SKM-1 (cell line): ENCODE results near the gene FCRLA.
"Not testable (repeated sequence)": the region's sequence is repeated elsewhere in the genome, so short reads cannot be mapped to it uniquely, and the experiment has no call there.

ENCODE experiments used
- DNase-seq: peaks from one replicate; lab custom pipeline; 2025; ENCODE audit not compliant: unreplicated experiment; lab: John Stamatoyannopoulos, UW

The FCRLA gene

GRCh38 chr1:161706482-161707347, at the start of gene FCRLA:
FCRLA (plus strand) TSS chr1:161707229; CDS start chr1:161707265, 36 bp downstream.
- DNase-seq, result no peak

GRCh38 chr1:161658524-161658923, 48.5 kb upstream of the FCRLA start:
- DNase-seq, result not testable (repeated sequence)

DNA sequence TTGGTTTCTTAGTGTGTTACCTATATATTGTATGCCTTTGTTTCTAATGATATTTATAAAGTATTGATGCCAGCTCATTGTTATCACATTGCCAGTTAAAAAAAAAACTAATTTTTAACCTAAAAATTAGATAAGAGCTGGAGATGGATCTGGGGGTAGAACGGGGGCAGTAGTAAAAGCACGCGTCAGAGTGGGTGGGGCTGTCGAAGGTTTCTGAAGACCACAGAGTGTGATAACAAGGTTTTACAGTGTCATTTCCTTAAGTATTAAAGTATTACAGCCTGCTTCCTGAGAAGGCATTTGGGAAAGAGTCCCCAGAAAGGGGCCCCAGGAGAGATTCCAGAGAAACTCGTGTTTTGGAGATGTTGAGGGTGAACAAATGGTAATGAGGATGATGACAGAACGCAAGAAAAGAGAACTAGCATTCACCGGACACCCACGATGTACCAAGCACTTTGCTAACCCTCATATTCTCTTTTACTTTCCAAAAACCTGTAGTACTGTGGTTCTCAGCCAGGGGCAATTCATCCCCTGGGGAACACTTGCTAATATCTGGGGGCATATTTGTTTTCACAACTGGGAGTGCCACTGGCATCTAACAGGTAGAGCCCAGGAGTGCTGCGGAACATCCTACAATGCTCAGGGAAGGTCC, 45.2 kb upstream of the FCRLA start:
- not testable (repeated sequence) for DNase-seq

- DNase-seq, result not testable (repeated sequence)
Measured at GRCh38 chr1:161662684-161663339, 44.2 kb upstream of the FCRLA start, which contains the start of gene FCGR2B. FCGR2B (plus strand) TSS chr1:161663143; CDS start chr1:161663242, 99 bp downstream.

DNA sequence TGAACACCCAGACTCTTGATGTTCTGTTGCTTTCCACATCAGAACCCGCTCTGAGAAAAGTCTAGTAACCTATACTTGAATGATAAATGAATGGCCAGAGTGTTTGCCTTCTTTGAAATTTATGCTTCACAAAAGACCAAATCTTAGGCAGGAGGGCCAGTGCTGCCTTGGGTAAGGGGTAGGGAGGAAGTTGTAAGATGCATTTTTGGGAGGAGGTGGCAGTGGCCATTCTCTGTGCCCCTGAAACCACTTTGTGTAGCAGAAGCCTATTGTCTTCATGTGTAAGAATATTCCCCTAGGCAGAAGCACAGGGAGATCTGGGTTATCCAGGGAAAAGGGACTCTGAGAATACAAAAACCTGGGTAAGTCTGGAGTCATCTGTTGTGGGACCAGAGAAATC, 43.5 kb upstream of the FCRLA start:
- not testable (repeated sequence) for DNase-seq

DNA sequence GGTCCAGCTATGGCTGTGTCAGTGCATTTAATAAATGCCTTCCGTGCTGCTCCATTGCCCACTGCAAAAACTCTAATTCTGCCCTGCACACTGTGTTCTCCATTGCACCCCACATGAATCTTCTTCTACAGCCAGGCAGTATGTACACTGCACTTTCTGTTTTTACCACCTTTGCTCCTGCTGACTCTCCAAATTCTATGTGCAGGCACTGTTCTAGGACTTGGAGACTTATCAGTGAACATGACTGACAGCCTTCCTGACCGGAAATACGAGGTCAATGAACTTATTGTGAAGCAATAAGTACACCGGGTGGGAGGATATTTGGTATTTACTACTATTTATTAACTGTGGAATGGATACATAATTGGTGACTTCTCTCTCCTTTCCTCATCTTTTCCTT, 42.3 kb upstream of the FCRLA start:
- not testable (repeated sequence) for DNase-seq

- not testable (repeated sequence) for DNase-seq
Measured at GRCh38 chr1:161671045-161672020, 35.7 kb upstream of the FCRLA start.

GRCh38 chr1:161673437-161673836, 33.6 kb upstream of the FCRLA start:
- not testable (repeated sequence) for DNase-seq

GRCh38 chr1:161674447-161674846, 32.6 kb upstream of the FCRLA start:
- not testable (repeated sequence) for DNase-seq

DNA sequence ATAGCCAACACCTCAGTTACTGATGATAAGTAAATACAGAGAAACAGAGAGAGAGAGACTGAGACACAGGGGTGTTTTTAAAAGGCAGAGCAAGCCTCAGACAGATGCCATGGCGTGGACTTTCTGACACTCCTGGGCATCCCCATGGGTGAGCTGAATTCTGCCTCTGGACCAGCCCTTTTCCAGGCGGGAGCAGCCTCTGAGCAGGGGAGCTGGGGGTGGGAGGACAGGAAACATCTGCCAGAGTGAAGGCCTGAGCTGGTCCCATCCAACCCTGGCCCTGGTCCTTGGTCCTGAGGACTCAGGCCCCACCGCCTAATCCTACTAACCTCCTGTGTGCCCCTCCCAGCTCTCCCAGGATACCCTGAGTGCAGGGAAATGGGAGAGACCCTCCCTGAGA, 32.1 kb upstream of the FCRLA start:
- DNase-seq, result not testable (repeated sequence)

GRCh38 chr1:161676441-161676840, 30.6 kb upstream of the FCRLA start:
- no peak for DNase-seq

GRCh38 chr1:161676958-161677689, 29.9 kb upstream of the FCRLA start:
- no peak for DNase-seq

GRCh38 chr1:161678500-161678899, 28.5 kb upstream of the FCRLA start:
- no peak for DNase-seq

GRCh38 chr1:161681879-161682278, 25.1 kb upstream of the FCRLA start:
- DNase-seq, result no peak

DNA sequence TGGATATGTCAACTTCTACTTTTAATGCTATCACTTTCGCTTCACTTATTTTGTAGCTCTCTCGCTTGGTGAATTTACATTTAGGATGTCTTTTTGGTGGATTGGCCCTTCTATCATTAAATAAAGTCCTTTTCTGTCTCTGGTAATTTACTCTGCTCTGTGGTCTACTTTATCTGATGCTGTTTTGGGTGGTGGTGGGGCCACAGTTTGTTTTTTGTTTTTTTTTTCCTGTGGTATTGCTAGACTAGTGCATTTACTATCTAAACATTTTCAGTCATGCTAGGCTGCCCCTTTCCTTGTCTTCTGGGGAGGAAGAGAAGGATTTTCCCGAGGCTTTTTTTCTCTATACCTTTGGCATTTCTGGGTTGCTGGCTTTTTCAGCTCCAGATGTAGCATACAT, 18.1 kb upstream of the FCRLA start:
- DNase-seq, result no peak

DNA sequence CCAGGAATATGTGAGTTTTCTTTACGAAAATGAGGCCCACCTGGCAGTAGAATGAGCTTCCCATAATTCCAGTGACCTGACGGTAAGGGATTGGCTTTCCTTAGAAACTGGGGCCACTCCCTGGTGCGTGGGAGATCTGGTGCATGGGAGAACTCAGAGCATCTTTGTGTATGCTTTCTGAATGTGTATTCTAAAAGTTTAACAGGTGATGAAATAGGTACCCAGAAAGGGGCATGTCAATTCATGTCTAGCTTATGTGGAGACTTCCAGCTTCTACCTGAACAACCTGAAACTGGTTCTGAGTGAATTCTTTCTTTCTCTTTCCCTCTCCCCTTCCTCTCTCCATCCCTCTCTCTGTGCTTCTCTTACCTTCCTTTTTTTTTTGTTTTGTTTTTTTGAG, 15.2 kb upstream of the FCRLA start:
- no peak for DNase-seq

DNA sequence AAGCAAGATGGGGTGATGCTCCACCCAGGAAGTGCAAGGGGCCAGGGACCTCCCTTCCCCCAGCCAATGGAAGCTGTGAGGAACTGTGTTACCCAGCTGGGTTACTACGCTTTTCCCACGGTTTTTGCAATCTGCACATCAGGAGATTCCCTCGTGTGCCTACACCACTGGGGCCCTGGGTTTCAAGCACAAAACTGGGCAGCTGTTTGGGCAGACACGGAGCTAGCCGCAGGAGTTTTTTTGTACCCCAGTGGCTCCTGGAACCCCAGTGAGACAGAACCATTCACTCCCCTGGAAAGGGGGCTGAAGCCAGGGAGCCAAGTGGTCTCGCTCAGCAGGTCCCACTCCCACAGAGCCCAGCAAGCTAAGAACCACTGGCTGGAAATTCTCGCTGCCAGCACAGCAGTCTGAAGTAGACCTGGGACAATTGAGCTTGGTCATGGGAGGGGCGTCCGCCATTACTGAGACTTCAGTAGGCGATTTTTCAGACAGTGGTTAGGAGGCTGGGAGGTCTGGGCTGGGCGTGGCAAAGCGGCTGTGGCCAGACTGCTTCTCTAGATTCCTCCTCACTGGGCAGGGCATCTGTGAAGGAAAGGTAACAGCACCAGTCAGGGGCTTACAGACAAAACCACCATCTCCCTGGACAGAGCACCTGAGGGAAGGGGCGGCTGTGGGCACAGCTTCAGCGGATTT, 13.9 kb upstream of the FCRLA start:
- not testable (repeated sequence) for DNase-seq

DNA sequence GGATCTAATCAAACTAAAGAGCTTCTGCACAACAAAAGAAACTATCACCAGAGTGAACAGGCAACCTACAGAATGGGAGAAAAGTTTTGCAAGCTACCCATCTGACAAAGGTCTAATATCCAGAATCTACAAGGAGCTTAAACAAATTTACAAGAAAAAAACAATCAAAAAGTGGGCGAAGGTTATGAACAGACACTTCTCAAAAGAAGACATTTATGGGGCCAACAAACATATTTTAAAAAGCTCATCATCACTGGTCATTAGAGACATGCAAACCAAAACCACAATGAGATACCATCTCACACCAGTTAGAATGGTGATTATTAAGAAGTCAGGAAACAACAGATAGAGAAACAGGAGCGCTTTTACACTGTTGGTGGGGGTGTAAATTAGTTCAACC, 8.7 kb upstream of the FCRLA start:
- not testable (repeated sequence) for DNase-seq

DNA sequence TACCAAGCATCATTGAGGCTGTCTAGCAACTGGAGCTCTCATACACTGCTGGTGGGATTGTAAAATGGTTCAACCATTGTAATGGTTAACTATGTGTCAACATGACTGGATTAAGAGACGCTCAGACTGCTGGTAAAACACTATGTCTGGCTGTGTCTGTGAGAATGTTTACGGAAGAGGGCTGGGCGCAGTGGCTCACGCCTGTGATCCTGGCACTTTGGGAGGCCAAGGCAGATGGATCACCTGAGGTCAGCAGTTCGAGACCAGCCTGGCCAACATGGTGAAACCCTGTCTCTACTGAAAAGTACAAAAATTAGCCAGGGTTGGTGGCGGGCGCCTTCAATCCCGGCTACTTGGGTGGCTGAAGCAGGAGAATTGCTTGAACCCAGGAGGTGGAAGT, 4.8 kb upstream of the FCRLA start:
- no peak for DNase-seq
